Stomach (tissue), 9 donors: ENCODE data around the gene TCTN1. TPM values are rescaled to one million over a fixed set of nuclear protein-coding genes. Genes with fewer than 3 reads are reported as not detected.

Experiments used
- DNase-seq, 2 donors: peaks; one replicate each; pipeline versions ENCODE4 v3.0.0 to v3.0.0-alpha.2; 2013 to 2019
- H3K27ac ChIP-seq, 5 donors: fragments of 200-600 bp in 4 of 5; sonication (generic) in 4 of 5; one replicate each; pipeline ENCODE4 v1.5.1; 2013 to 2019; ENCODE audit warnings: mild to moderate bottlenecking in 1 of 5, moderate library complexity in 1 of 5
- H3K27me3 ChIP-seq, 3 donors: fragments of 200-600 bp; sonication (generic); one replicate each; pipeline ENCODE4 v1.5.1; 2017 to 2019; ENCODE audit warnings: mixed run types in 1 of 3
- H3K36me3 ChIP-seq, 4 donors: fragments of 200-600 bp; sonication (generic); 1 replicate in 3 of 4; 2 replicates in 1 of 4; pipeline ENCODE4 v1.5.1; 2016 to 2019
- H3K4me1 ChIP-seq, 4 donors: fragments of 200-600 bp; sonication (generic); one replicate each; pipeline ENCODE4 v1.5.1; 2016 to 2019
- H3K4me3 ChIP-seq, 4 donors: fragments of 200-600 bp; sonication (generic) in 3 of 4; one replicate each; pipeline ENCODE4 v1.5.1; 2016 to 2019; ENCODE audit warnings: mild to moderate bottlenecking in 1 of 4
- H3K9me3 ChIP-seq, 4 donors: fragments of 200-600 bp; sonication (generic); one replicate each; pipeline ENCODE4 v1.5.1; 2016 to 2019
- EP300 ChIP-seq: sonication (generic); formaldehyde crosslinking; IDR thresholded peaks from one replicate; pipeline ENCODE4 v1.6.1; 2017; ENCODE audit warnings: antibody characterized with exemption
- POLR2A ChIP-seq, 4 donors: fragments of 450-650 bp; IDR thresholded peaks; one replicate each; pipeline ENCODE4 v1.6.1; 2016; ENCODE audit warnings: antibody characterized with exemption in 4 of 4, control low read depth in 2 of 4, mild to moderate bottlenecking in 1 of 4, moderate library complexity in 1 of 4
- POLR2AphosphoS5 ChIP-seq, 3 donors: sonication (generic); formaldehyde crosslinking; IDR thresholded peaks; one replicate each; pipeline ENCODE4 v1.6.1; 2016; ENCODE audit warnings: antibody characterized with exemption in 3 of 3
- whole genome bisulfite sequencing, 5 donors: extraction: QIAGEN DNeasy Blood & Tissue Kit in 3 of 5; methylation state at CpG; one replicate each; pipeline versions ENCODE4 v1.1.5 to v1.1.7; 2013 to 2018; 5-methylcytosine and 5-hydroxymethylcytosine counted together
- intact Hi-C: fragments of 100-400 bp; cut with DNase I; formaldehyde crosslinking; loops from one replicate; pipeline ENCODE4 v1.15.1; 2023; ENCODE audit warnings: low total_unique reads
- polyA plus RNA-seq, 3 donors: library from polyadenylated mRNA; stranded (reverse); fragments of 200-250 nt; gene quantifications; one replicate each; pipeline ENCODE4 v1.2.3, GENCODE V29; 2013
- total RNA-seq, 5 donors: library from RNA; depleted of rRNA; stranded (reverse); fragments of >200 nt; gene quantifications; one replicate each; pipeline versions ENCODE4 v1.1.0 to v1.2.3, GENCODE V29; 2014 to 2016
- TF ChIP-seq, protein P1 (sequence below), 7 experiments: fragments of 450-650 bp in 4 of 7; fragments of 200-600 bp in 3 of 7; sonication (generic) in 3 of 7; IDR thresholded peaks; one replicate each; pipeline ENCODE4 v1.5.1; 2016 to 2019; ENCODE audit warnings: antibody characterized with exemption in 7 of 7, control low read depth in 2 of 7, mild to moderate bottlenecking in 1 of 7
- donor health status: healthy with polysubstance abuse.
- donor health status: Bipolar disorder and iron deficiency.
- donor health status: healthy.

Gene TCTN1
- total and polyA plus RNA-seq, 8 donors, result 5.3 to 60.0 (median 13.9) TPM

DNA sequence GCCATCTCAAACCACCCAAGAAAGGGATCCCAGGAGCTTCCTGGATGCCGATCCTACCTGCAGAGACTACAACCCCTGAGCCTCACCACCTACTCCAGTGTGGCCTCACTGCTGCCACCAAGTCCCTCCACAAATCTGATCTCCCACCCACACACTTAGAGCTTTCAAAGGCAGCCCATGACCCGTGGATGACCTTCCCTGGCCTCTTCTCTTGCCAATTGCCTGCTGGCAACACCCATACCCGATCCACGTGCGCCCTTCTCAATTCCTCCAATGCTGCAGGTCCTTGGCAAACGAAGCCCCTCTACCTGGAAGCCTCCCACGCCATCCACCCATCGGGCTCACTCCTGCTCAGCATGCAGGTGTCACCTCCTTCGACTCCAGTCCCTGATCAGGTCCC, 44.3 kb downstream of the TCTN1 start:
- Histone ChIP-seq H3K4me3 (no peak overlapping the region), H3K9me3 (no peaks in the 10 kb centered on the region), H3K27ac (no peak overlapping the region)

DNA sequence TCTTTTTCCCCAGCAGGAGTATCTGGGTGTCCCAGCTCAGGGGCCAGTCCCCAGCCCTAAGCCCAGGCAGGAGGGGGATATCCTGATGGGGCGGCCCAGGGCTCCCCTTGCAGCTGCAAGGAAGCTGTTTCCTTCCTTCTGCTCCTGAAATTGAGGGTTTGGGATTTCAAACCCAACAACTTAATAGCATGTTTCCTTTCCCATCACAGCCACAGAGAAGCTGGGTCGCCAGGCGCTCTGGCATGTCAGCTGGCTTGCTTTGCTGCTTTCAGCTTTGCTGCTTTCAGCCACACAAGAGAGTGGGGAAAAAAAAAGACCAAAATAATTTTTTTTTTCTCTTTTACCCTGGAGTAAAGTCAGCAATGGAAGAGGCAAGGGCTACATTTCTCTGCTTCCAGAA, 44.9 kb downstream of the TCTN1 start:
- Histone ChIP-seq H3K27ac (no peak overlapping the region), H3K4me1 (peaks cover 0 to 5% (median 0%) of the 10 kb centered on the region in 4 donors), H3K4me3 (no peak overlapping the region), H3K27me3 (no peaks in the 10 kb centered on the region), H3K36me3 (peaks cover 0 to 20% (median 12%) of the 10 kb centered on the region in 4 donors), H3K9me3 (no peaks in the 10 kb centered on the region)
- TF ChIP-seq, protein P1, sequence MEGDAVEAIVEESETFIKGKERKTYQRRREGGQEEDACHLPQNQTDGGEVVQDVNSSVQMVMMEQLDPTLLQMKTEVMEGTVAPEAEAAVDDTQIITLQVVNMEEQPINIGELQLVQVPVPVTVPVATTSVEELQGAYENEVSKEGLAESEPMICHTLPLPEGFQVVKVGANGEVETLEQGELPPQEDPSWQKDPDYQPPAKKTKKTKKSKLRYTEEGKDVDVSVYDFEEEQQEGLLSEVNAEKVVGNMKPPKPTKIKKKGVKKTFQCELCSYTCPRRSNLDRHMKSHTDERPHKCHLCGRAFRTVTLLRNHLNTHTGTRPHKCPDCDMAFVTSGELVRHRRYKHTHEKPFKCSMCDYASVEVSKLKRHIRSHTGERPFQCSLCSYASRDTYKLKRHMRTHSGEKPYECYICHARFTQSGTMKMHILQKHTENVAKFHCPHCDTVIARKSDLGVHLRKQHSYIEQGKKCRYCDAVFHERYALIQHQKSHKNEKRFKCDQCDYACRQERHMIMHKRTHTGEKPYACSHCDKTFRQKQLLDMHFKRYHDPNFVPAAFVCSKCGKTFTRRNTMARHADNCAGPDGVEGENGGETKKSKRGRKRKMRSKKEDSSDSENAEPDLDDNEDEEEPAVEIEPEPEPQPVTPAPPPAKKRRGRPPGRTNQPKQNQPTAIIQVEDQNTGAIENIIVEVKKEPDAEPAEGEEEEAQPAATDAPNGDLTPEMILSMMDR (IDR thresholded peaks at IDR 0.05), result no peak
- TF ChIP-seq POLR2A (IDR thresholded peaks at IDR 0.05) (no peak), EP300 (no peak), POLR2AphosphoS5 (IDR thresholded peaks at IDR 0.05) (no peak)
- DNase-seq, result no peak
- WGBS, 5 donors, result 76 to 97% (median 83%) methylated on average over 3 of the region's 3 CpGs
- intact Hi-C loops, result no loop called here

More for the DNA sequence above, 44.3 kb downstream of the TCTN1 start:
- Histone ChIP-seq H3K4me1 (peaks cover 0 to 5% (median 0%) of the 10 kb centered on the region in 4 donors), H3K27me3 (no peaks in the 10 kb centered on the region), H3K36me3 (peaks cover 0 to 25% (median 12%) of the 10 kb centered on the region in 4 donors)
- intact Hi-C loops, result no loop called here
- no peak for DNase-seq
- no peak for TF ChIP-seq POLR2A (IDR thresholded peaks at IDR 0.05)
- TF ChIP-seq, protein P1 (IDR thresholded peaks at IDR 0.05), result no peak
- TF ChIP-seq POLR2AphosphoS5 (IDR thresholded peaks at IDR 0.05), result no peak
- no peak for TF ChIP-seq EP300
- WGBS, 5 donors, result 76 to 87% (median 80%) methylated on average over 9 of the region's 9 CpGs

DNA sequence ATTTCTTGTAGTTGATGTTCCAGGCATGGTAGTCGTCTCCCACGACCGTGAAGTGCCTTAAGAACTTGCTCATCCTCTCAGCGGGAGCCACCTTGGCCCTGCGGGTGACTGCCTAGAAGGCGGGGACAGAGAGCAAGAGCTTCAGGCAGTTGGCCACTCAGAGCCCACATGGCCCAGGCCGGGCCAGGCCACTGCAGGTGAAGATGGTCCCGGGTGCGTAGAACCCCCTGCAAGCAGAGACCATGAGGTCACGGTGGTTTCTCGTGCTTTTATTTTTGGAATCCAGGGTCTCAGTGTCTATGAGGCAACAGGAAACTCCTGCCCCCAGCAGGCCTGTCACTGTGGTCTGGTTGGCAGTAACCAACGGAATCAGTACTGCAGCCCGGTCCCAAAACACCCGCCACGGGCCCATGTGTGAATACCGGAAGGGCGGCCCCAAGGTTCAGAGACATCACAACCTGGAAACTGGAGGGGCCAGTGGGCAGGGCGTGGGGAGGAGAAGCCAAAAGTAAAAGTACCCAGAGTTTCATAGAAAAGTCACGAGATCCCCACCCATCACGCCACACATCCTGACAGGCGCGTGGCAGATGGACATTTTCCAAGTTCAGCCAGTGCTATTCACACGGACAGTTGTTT, 47.5 kb downstream of the TCTN1 start:
- Histone ChIP-seq H3K27me3 (no peaks in the 10 kb centered on the region), H3K4me1 (peaks cover 0 to 5% (median 0%) of the 10 kb centered on the region in 4 donors), H3K36me3 (peaks cover 0 to 19% (median 6%) of the 10 kb centered on the region in 4 donors), H3K9me3 (peaks cover 4 to 22% (median 14%) of the 10 kb centered on the region in 4 donors), H3K4me3 (peak overlapping the region in 1 of 4 donors; percentile 10), H3K27ac (peak overlapping the region in 1 of 5 donors; percentile 27)
- 65 to 78% (median 69%) methylated on average over 18 to 23 of the region's 23 CpGs for WGBS, 5 donors
- TF ChIP-seq POLR2A (IDR thresholded peaks at IDR 0.05) (no peak), EP300 (no peak), POLR2AphosphoS5 (IDR thresholded peaks at IDR 0.05) (no peak)
- TF ChIP-seq, protein P1 (IDR thresholded peaks at IDR 0.05), result no peak
- peak; percentile 27 to 52 for DNase-seq
- intact Hi-C loops, result no loop called here

DNA sequence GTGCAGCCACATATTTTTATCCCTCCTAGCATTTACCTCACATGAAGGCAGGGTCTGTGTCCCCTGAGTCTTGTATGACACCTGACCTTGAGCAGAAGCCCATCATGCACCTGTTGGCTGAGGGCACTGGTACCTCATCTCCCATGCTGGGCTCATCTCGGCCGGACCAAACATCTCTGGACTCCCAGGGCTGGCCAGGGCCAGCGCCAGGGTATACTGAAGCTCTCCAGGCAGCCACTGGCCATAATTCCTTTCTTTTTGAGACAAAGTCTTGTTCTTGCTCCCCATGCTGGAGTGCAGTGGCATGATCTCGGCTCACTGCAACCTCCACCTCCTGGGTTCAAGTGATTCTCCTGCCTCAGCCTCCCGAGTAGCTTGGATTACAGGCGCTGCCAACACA, 53.0 kb downstream of the TCTN1 start:
- no peaks in the 10 kb centered on the region for H3K4me1 ChIP-seq
- no peak overlapping the region for H3K27ac ChIP-seq
- no peak for DNase-seq
- no peak overlapping the region for H3K4me3 ChIP-seq
- no peaks in the 10 kb centered on the region for H3K27me3 ChIP-seq
- WGBS, 5 donors, result 91 to 97% (median 94%) methylated on average over 6 of the region's 6 CpGs
- H3K9me3 ChIP-seq, result peaks cover 4 to 28% (median 14%) of the 10 kb centered on the region in 4 donors
- intact Hi-C loops, result no loop called here
- H3K36me3 ChIP-seq, result peaks cover 0 to 28% (median 3%) of the 10 kb centered on the region in 4 donors
- TF ChIP-seq EP300, result no peak
- TF ChIP-seq, protein P1 (IDR thresholded peaks at IDR 0.05), result no peak
- no peak for TF ChIP-seq POLR2AphosphoS5 (IDR thresholded peaks at IDR 0.05)
- no peak for TF ChIP-seq POLR2A (IDR thresholded peaks at IDR 0.05)
